Ishikawa (cell line): ENCODE measurements around the gene ARHGEF28.

ENCODE experiments used
- CEBPB ChIP-seq: IDR thresholded peaks from 2 replicates; pipeline ENCODE4 v1.6.1; 2012
- CREB1 ChIP-seq: IDR thresholded peaks from 2 replicates; pipeline ENCODE4 v1.6.1; 2012; ENCODE audit warnings: low read depth
- EGR1 ChIP-seq: IDR thresholded peaks from 2 replicates; pipeline ENCODE4 v1.6.1; 2012
- EP300 ChIP-seq: IDR thresholded peaks from 2 replicates; pipeline ENCODE4 v1.6.1; 2012; ENCODE audit warnings: borderline replicate concordance
- FOXM1 ChIP-seq: IDR thresholded peaks from 2 replicates; pipeline ENCODE4 v1.6.1; 2012; ENCODE audit warnings: low read depth, borderline replicate concordance
- NFIC ChIP-seq: IDR thresholded peaks from 2 replicates; pipeline ENCODE4 v1.6.1; 2012
- RAD21 ChIP-seq: IDR thresholded peaks from 2 replicates; pipeline ENCODE4 v1.6.1; 2012; ENCODE audit warnings: low read depth
- TAF1 ChIP-seq: IDR thresholded peaks from 2 replicates; pipeline ENCODE4 v1.6.1; 2012; ENCODE audit warnings: low read depth, mild to moderate bottlenecking
- TCF12 ChIP-seq: IDR thresholded peaks from 2 replicates; pipeline ENCODE4 v1.6.1; 2012; ENCODE audit warnings: low read depth
- TEAD4 ChIP-seq: IDR thresholded peaks from 2 replicates; pipeline ENCODE4 v1.6.1; 2012
- YY1 ChIP-seq: IDR thresholded peaks from 2 replicates; pipeline ENCODE4 v1.6.1; 2012; ENCODE audit warnings: low read depth
- ZBTB7A ChIP-seq: IDR thresholded peaks from 2 replicates; pipeline ENCODE4 v1.6.1; 2012; ENCODE audit warnings: low read depth
- TF ChIP-seq, protein P1 (sequence below): IDR thresholded peaks from 2 replicates; pipeline ENCODE4 v1.6.1; 2012
- TF ChIP-seq, protein P2 (sequence below): IDR thresholded peaks from 2 replicates; pipeline ENCODE4 v1.6.1; 2012
- TF ChIP-seq, protein P3 (sequence below): IDR thresholded peaks from 2 replicates; pipeline ENCODE4 v1.6.1; 2012; ENCODE audit warnings: low read depth, mild to moderate bottlenecking

ARHGEF28 gene

DNA sequence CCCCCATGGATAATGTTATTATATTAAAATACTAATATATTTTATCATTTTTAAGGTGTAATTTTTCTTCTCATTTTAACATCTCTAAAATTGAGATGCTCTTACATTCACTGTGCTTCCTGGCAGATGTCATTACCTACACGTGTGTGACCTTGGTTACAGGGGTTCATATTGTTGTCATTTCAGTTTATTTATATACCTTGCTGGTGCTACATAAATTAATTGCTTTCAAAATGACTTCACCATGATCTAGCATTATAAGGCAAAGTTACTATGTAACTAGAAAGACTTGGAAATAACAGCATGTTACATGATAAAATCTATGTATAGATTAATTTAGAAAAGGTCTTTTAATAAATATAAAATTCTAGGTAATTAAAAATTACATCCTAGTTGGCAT lies 60.9 kb downstream of the ARHGEF28 start:
- TF ChIP-seq, protein P1, sequence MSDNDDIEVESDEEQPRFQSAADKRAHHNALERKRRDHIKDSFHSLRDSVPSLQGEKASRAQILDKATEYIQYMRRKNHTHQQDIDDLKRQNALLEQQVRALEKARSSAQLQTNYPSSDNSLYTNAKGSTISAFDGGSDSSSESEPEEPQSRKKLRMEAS = no peak
- no peak for TF ChIP-seq TCF12
- TF ChIP-seq, protein P2, sequence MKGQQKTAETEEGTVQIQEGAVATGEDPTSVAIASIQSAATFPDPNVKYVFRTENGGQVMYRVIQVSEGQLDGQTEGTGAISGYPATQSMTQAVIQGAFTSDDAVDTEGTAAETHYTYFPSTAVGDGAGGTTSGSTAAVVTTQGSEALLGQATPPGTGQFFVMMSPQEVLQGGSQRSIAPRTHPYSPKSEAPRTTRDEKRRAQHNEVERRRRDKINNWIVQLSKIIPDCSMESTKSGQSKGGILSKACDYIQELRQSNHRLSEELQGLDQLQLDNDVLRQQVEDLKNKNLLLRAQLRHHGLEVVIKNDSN = no peak
- TF ChIP-seq EP300 = no peak
- TF ChIP-seq YY1 = no peak
- TF ChIP-seq NFIC = no peak
- TF ChIP-seq EGR1 = no peak
- no peak for TF ChIP-seq ZBTB7A
- no peak for TF ChIP-seq CEBPB
- no peak for TF ChIP-seq CREB1
- TF ChIP-seq RAD21 = no peak
- TF ChIP-seq, protein P3, sequence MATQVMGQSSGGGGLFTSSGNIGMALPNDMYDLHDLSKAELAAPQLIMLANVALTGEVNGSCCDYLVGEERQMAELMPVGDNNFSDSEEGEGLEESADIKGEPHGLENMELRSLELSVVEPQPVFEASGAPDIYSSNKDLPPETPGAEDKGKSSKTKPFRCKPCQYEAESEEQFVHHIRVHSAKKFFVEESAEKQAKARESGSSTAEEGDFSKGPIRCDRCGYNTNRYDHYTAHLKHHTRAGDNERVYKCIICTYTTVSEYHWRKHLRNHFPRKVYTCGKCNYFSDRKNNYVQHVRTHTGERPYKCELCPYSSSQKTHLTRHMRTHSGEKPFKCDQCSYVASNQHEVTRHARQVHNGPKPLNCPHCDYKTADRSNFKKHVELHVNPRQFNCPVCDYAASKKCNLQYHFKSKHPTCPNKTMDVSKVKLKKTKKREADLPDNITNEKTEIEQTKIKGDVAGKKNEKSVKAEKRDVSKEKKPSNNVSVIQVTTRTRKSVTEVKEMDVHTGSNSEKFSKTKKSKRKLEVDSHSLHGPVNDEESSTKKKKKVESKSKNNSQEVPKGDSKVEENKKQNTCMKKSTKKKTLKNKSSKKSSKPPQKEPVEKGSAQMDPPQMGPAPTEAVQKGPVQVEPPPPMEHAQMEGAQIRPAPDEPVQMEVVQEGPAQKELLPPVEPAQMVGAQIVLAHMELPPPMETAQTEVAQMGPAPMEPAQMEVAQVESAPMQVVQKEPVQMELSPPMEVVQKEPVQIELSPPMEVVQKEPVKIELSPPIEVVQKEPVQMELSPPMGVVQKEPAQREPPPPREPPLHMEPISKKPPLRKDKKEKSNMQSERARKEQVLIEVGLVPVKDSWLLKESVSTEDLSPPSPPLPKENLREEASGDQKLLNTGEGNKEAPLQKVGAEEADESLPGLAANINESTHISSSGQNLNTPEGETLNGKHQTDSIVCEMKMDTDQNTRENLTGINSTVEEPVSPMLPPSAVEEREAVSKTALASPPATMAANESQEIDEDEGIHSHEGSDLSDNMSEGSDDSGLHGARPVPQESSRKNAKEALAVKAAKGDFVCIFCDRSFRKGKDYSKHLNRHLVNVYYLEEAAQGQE = no peak
- no peak for TF ChIP-seq TEAD4
- no peak for TF ChIP-seq FOXM1
- no peak for TF ChIP-seq TAF1

DNA sequence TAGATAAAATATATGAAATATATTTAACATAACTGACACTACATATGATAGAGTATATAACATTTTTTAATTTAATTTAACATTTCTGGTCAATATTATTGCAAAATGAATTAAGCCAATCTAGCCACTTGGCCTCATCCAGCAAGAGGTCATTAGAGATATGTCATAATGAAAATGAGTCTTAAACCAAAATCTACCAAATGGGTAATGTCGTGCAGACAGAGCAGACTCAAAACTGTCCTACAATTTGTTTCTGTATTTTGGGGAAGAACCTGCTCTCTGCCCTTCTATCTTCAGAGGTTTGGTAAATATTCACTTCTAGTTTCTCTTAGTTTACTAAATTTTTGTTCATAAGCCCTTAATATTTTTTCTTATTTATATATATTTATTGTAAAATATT lies 61.4 kb downstream of the ARHGEF28 start:
- TF ChIP-seq NFIC (no peak), FOXM1 (no peak), ZBTB7A (no peak), EGR1 (no peak), YY1 (no peak), TAF1 (no peak), CEBPB (no peak)
- TF ChIP-seq, protein P1 = no peak
- TF ChIP-seq, protein P2 = no peak

DNA sequence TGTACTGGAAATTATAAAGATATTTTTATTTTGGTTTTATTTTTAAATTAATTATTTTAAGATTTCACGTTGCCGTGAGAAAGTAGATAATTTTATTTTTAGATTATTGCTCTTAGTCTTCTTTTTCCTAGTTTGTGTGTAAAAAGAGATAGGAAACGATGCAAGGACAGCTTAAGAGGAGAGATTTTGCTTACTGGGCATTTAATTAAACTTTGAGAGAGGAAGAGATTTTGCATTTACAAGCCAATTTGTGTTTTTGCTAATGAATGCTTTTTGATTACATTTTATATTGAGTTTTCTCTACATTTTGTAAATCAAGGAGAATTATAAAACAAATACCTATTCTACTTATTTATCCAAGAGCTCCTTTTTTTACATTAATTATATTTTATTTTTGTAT lies 64.0 kb downstream of the ARHGEF28 start:
- TF ChIP-seq TEAD4 (no peak), RAD21 (no peak), NFIC (no peak), CEBPB (no peak), EGR1 (no peak), YY1 (no peak), CREB1 (no peak), FOXM1 (no peak), TAF1 (no peak), TCF12 (no peak), EP300 (no peak), ZBTB7A (no peak)
- TF ChIP-seq, protein P2 = no peak
- TF ChIP-seq, protein P3 = no peak
- TF ChIP-seq, protein P1 = no peak

DNA sequence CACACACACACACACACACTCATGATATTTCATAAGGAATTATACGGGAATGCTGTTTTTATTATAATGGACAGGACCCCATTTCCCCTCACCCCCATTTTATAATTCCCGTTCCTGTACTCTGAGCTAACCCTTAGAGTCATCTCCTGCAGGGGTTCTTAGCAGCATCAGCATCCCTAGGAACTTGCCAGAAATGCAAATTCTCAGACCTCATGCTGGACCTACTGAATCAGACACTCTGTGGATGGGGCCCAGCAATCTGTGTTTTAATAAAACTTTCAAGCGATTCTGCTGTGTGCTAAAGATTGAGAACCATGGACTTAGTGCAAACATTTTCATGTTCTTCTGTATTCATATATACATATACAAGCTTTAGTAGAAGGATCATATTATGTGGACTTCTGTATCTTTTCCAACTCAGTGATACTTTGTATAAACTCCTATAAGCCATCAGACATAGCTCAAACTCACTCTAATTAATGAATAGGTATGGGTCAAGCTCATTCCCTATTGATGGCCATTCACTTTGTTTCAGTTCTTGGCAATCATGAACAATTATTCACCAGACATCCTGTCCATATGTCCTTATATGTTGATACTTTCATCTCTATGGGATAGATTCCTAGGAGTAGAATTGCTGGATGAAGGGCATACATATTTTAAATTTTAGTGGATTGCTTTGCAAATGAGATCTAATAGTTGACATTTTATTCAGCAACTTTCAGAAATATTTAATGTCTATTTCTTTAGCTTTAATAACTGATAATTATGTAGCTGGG lies 65.5 kb downstream of the ARHGEF28 start:
- TF ChIP-seq FOXM1 = no peak
- no peak for TF ChIP-seq YY1
- TF ChIP-seq ZBTB7A = no peak
- TF ChIP-seq, protein P2 = no peak
- TF ChIP-seq EP300 = no peak
- no peak for TF ChIP-seq TEAD4
- no peak for TF ChIP-seq TCF12
- no peak for TF ChIP-seq EGR1
- TF ChIP-seq, protein P1 = no peak
- no peak for TF ChIP-seq CEBPB
- TF ChIP-seq NFIC = no peak
- no peak for TF ChIP-seq RAD21
- TF ChIP-seq, protein P3 = no peak
- no peak for TF ChIP-seq CREB1
- TF ChIP-seq TAF1 = no peak
